HG03378 (cell line): ENCODE data around the gene DNAJC2.

ENCODE experiments used
- ATAC-seq: cut with Tn5 transposase; IDR thresholded peaks from one replicate; pipeline ENCODE4 v1.9.1; 2021; ENCODE audit warnings: mild to moderate bottlenecking, moderate library complexity; ENCODE audit not compliant: unreplicated experiment

The DNAJC2 gene

GRCh38 chr7:103344453-103345149 is at the start of gene DNAJC2:
Gene DNAJC2, minus strand, starts transcription at chr7:103344767. Its CDS starts 145 bp downstream, at chr7:103344622.
- peak; percentile 63 for ATAC-seq

GRCh38 chr7:103391976-103392375 is 47.4 kb upstream of the DNAJC2 start:
- ATAC-seq: no peak

DNA sequence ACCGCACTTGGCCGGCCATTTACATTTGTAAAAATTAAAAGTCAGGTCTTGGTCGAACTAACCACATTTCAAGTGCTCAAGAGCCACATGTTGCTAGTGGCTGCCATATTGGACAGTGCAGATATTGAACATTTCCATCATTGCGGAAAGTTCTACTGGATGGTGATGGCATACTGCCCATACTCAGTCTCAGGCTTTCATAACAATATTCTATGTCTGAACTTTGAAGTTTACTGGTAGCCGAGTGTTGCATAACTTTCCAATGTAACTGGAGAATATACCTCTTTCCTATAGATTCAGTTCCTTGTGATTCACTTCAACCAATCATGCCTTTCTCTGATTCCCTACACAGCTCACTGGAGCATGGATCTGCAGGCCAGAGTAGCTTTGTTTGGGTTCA is 46.6 kb upstream of the DNAJC2 start:
- no peak for ATAC-seq

GRCh38 chr7:103389263-103389662 is 44.7 kb upstream of the DNAJC2 start:
- no peak for ATAC-seq

GRCh38 chr7:103388469-103389140 is 44.0 kb upstream of the DNAJC2 start:
- no peak for ATAC-seq

DNA sequence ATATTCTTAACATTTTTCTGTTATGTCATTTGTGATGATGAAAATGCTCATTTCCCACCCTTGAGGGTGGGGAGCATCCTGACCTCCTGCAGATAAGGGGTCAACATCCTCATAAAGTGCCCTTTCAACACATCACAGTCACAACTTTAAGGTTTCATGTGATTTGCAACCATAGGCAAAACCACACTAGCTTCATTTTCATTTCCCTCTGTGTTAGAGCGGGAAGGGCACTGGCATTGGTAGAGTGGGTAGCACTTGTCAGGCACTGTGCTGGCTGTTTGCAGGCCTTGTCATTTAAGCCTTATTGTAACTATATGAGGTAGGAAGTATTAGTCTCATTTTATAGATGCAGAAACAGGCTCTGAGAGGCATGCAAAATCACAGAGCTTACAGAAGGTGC is 42.7 kb upstream of the DNAJC2 start:
- ATAC-seq: no peak

GRCh38 chr7:103382032-103382402 is 37.5 kb upstream of the DNAJC2 start:
- ATAC-seq: no peak

GRCh38 chr7:103381280-103382031 is 36.9 kb upstream of the DNAJC2 start:
- ATAC-seq: no peak

DNA sequence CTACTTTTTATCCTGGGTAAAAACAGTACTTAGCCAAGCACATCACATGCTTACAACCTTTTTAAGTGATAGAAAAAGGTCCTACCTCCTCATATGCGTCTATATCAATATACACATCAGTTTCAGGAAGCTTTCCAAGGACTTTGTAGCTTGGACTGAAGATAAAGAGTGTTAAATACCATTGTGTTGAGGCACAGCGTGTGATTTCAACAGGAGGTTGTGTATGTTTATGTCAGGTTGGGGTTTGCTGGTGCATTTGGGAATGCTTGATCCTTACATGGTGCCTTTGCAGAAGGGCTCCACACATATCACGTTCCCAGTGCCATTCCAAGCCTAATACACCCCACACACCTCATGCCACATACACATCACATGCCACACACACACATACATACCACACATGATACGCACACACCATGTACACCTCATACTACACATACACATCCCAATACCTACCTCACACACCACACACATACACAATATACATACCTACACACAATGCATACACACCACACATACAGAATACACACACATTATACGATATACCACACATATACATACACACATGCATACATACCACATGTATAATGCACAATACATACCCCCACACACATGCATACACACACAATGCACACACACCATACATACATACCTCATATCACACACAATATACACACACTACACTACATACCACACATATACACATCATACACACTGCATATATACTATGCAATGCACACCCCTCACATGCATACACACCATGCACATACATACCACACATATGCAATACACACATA is 36.0 kb upstream of the DNAJC2 start:
- ATAC-seq: no peak

GRCh38 chr7:103379270-103379975 is 34.9 kb upstream of the DNAJC2 start:
- ATAC-seq: no peak

DNA sequence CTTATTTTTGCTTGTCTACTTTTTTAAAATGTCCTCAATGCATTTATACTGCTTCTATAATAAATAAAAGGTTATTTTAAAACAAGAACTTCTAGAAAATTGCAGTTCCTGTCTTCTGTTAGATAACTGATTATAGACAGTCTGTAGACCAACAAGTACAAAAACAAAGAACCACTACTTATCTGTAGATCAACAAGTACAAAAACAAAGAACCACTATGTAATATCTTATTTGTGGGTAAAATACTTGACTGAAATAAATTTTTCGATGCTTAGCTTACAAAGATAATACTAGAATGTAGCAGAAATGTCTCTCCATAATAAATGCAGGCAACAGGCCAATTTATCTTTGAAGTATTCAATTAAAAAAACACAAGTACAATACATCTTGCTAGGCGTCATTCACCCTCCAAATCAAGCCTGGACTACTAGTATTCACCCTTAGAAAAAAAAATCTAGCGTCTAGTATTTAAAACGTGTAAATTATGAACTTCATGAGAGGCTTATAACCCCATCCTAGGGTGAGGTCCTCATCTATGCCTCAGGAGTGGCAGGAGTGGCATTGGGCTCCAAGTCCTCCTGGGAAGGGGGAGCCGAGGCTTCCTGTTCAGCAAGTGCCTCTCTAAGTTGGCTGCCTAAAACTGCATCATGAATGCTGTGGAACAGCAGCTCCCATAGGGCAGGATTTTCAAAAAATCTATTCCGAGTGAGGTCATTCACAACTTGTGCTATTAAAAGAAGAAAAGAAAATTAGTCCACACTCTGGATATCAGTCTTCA is 29.5 kb upstream of the DNAJC2 start:
- no peak for ATAC-seq

- no peak for ATAC-seq
Observed at GRCh38 chr7:103369432-103369831, 24.9 kb upstream of the DNAJC2 start.

GRCh38 chr7:103349805-103350204 is 5.2 kb upstream of the DNAJC2 start:
- no peak for ATAC-seq

DNA sequence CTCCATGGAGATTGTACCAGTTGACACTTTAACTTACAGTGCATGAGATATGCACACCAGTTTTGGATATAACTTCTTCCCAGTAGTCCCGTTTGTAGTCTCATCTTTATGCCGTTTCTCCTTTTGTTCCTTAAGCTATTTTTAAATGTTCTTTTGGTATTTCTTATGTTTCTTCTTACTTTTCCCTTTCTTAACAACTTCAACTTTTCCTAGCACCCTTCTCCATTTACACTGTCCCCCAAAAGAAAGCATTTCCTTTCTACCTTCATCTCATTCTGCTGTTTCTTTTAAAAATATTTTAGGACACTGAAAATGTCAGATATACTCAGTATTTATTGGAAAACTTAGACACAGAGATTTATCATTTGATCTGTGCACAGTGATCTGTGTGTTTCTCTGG is 4.4 kb upstream of the DNAJC2 start:
- ATAC-seq: no peak

DNA sequence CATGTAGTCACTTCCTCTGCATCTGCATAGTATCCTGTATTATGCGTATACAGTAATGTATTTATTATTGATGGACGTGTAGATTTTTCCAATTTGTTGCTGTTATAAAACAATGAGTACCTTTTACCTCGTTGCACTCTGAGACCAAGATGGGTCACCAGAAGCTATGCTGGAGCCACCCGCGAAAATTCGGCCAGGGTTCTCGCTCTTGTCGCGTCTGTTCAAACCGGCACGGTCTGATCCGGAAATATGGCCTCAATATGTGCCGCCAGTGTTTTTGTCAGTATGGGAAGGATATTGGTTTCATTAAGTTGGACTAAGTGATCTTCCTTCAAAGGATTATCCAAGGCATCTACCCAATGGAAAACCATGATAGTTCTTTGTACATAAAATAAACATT is 3.9 kb upstream of the DNAJC2 start:
- ATAC-seq: no peak

GRCh38 chr7:103347507-103348267 is 3.1 kb upstream of the DNAJC2 start, which contains the start of gene PSMC2:
Gene PSMC2, plus strand, starts transcription at chr7:103347643. Its CDS starts 69 bp downstream, at chr7:103347712.
- peak; percentile 74 for ATAC-seq

- no peak for ATAC-seq
Observed at GRCh38 chr7:103346396-103346795, 1.8 kb upstream of the DNAJC2 start.

DNA sequence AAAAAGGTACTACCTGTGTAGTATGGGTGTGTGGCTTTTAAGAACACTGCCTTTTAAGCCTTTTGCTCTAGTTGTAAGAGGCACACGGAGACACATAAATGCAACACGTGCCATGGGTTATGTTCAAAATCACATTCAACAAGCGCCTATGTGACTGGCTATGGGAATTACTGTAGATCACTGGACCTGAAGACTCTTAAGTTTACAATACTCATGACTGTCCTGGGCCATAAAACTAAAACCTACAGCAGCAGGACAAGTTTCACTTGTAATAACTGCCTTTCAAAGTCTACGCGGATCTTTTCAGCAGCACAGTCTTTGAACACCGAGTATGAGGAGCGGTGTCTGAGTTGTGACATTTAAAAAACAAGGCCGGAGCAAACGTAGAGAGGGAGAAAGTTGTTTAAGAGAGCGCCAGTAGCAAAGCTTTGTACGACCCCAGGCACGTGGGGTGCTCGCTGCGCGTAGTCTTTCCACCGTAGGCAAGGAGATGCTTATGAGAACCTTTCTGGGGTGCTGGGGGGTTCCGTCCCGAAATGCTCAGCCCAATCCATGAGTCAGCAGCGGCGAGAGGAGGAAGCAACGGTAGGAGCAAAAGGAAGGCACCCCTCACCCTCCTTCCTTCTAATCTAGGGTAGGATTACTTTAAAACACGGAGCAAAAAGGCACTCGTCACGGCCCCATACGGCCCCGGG is 662 bp downstream of the DNAJC2 start:
- no peak for ATAC-seq
